H9 (cell line): ENCODE data around the gene C6orf62. TPM values are rescaled to one million over a fixed set of nuclear protein-coding genes. Genes with fewer than 3 reads are reported as not detected.
A peak's percentile ranks its signal among the peaks of the same experiment; 100 is the strongest.

Experiments
- DNase-seq: peaks from one replicate; pipeline ENCODE4 v3.0.0-alpha.2; 2017
- H2AFZ ChIP-seq: one replicate; pipeline ENCODE4 v1.6.1; 2013; ENCODE audit warnings: mild to moderate bottlenecking, low read length, control low read depth, moderate library complexity
- H2AK5ac ChIP-seq: 2 replicates; pipeline ENCODE4 v1.6.1; 2013; ENCODE audit warnings: low read length, control low read depth, mixed read lengths; ENCODE audit not compliant: insufficient read length
- H2BK120ac ChIP-seq: one replicate; pipeline ENCODE4 v1.6.1; 2013; ENCODE audit warnings: low read depth, mild to moderate bottlenecking, low read length, control low read depth, inconsistent platforms; ENCODE audit not compliant: poor library complexity, severe bottlenecking
- H2BK12ac ChIP-seq: 2 replicates; pipeline ENCODE4 v1.6.1; 2013; ENCODE audit warnings: low read length, control low read depth, mixed read lengths, low read depth; ENCODE audit not compliant: insufficient read length
- H2BK15ac ChIP-seq: 2 replicates; pipeline ENCODE4 v1.6.1; 2013; ENCODE audit warnings: low read depth, low read length, control low read depth
- H2BK20ac ChIP-seq: one replicate; pipeline ENCODE4 v1.6.1; 2013; ENCODE audit warnings: low read depth, mild to moderate bottlenecking, low read length, control low read depth, inconsistent platforms; ENCODE audit not compliant: poor library complexity, severe bottlenecking
- H2BK5ac ChIP-seq: 2 replicates; pipeline ENCODE4 v1.6.1; 2013; ENCODE audit warnings: low read length, control low read depth, mixed read lengths; ENCODE audit not compliant: insufficient read length
- H3K14ac ChIP-seq: 2 replicates; pipeline ENCODE4 v1.6.1; 2013; ENCODE audit warnings: low read length, control low read depth; ENCODE audit not compliant: insufficient read depth
- H3K18ac ChIP-seq: 2 replicates; pipeline ENCODE4 v1.6.1; 2013; ENCODE audit warnings: low read depth, mild to moderate bottlenecking, mixed read lengths, low read length, control low read depth; ENCODE audit not compliant: insufficient read length
- H3K23ac ChIP-seq: 2 replicates; pipeline ENCODE4 v1.6.1; 2013; ENCODE audit warnings: low read length, control low read depth, mixed read lengths, low read depth; ENCODE audit not compliant: insufficient read length
- H3K23me2 ChIP-seq: 2 replicates; pipeline ENCODE4 v1.6.1; 2013; ENCODE audit warnings: low read depth, mild to moderate bottlenecking, mixed read lengths, low read length, control low read depth; ENCODE audit not compliant: insufficient read length, poor library complexity, severe bottlenecking
- H3K27ac ChIP-seq: 2 replicates; pipeline ENCODE4 v1.5.1; 2013; ENCODE audit warnings: low read length, control low read depth, mixed read lengths, low read depth; ENCODE audit not compliant: insufficient read length
- H3K27me3 ChIP-seq: 2 replicates; pipeline ENCODE4 v1.6.1; 2013; ENCODE audit warnings: low read length, control low read depth, inconsistent platforms; ENCODE audit not compliant: insufficient read depth
- H3K4ac ChIP-seq: 2 replicates; pipeline ENCODE4 v1.6.1; 2013; ENCODE audit warnings: low read depth, mild to moderate bottlenecking, control low read depth, inconsistent platforms, low read length, moderate library complexity
- H3K4me1 ChIP-seq: 2 replicates; pipeline ENCODE4 v1.6.1; 2013; ENCODE audit warnings: low read length, control low read depth, inconsistent platforms; ENCODE audit not compliant: insufficient read depth
- H3K4me2 ChIP-seq: 2 replicates; pipeline ENCODE4 v1.6.1; 2013; ENCODE audit warnings: low read length, control low read depth, mixed read lengths; ENCODE audit not compliant: insufficient read length, insufficient read depth
- H3K56ac ChIP-seq: 2 replicates; pipeline ENCODE4 v1.6.1; 2013; ENCODE audit warnings: low read depth, mild to moderate bottlenecking, mixed read lengths, low read length, control low read depth; ENCODE audit not compliant: insufficient read length
- H3K79me1 ChIP-seq: 2 replicates; pipeline ENCODE4 v1.6.1; 2013; ENCODE audit warnings: low read depth, mild to moderate bottlenecking, moderate library complexity, low read length, control low read depth, inconsistent platforms; ENCODE audit not compliant: insufficient read depth, poor library complexity, severe bottlenecking
- H3K79me2 ChIP-seq: 2 replicates; pipeline ENCODE4 v1.6.1; 2013; ENCODE audit warnings: low read length, control low read depth, inconsistent platforms; ENCODE audit not compliant: insufficient read depth
- H3K9ac ChIP-seq: 2 replicates; pipeline ENCODE4 v1.6.1; 2013; ENCODE audit warnings: low read length, control low read depth, mixed read lengths; ENCODE audit not compliant: insufficient read length; ENCODE audit errors: extremely low read depth
- H3K9me3 ChIP-seq: one replicate; pipeline ENCODE4 v1.6.1; 2013; ENCODE audit warnings: low read depth, low read length, inconsistent platforms; ENCODE audit not compliant: control insufficient read depth
- H3T11ph ChIP-seq: one replicate; pipeline ENCODE4 v1.6.1; 2013; ENCODE audit warnings: mild to moderate bottlenecking, low read length, control low read depth, inconsistent platforms
- H4K20me1 ChIP-seq: one replicate; pipeline ENCODE4 v1.6.1; 2013; ENCODE audit not compliant: control insufficient read depth, insufficient read length, insufficient read depth
- H4K5ac ChIP-seq: 2 replicates; pipeline ENCODE4 v1.6.1; 2013; ENCODE audit warnings: low read depth, mild to moderate bottlenecking, mixed read lengths, low read length, control low read depth; ENCODE audit not compliant: insufficient read length
- H4K8ac ChIP-seq: replicated peaks from 2 replicates; pipeline ENCODE4 v1.6.1; 2013; ENCODE audit warnings: low read length, control low read depth, mixed read lengths, low read depth; ENCODE audit not compliant: insufficient read length
- H4K91ac ChIP-seq: 2 replicates; pipeline ENCODE4 v1.6.1; 2013; ENCODE audit warnings: low read depth, mild to moderate bottlenecking, moderate library complexity, mixed read lengths, low read length, control low read depth; ENCODE audit not compliant: insufficient read length
- H3K27ac Mint-ChIP-seq, 3 experiments: 2 replicates in 2 of 3; 3 replicates in 1 of 3; pipeline ENCODE4 v1.8.0; 2020 to 2021; ENCODE audit warnings: mixed read lengths in 3 of 3, mild to moderate bottlenecking in 1 of 3, moderate library complexity in 1 of 3
- H3K27me3 Mint-ChIP-seq: 2 replicates; pipeline ENCODE4 v1.8.0; 2021; ENCODE audit warnings: low read depth, mild to moderate bottlenecking, moderate library complexity, mixed read lengths
- H3K36me3 Mint-ChIP-seq, 3 experiments: 2 replicates in 2 of 3; 3 replicates in 1 of 3; pipeline ENCODE4 v1.8.0; 2020 to 2021; ENCODE audit warnings: low read depth in 3 of 3, mixed read lengths in 3 of 3; ENCODE audit not compliant: insufficient read depth in 1 of 3
- H3K4me1 Mint-ChIP-seq, 2 experiments: 2 replicates each; pipeline ENCODE4 v1.8.0; 2020; ENCODE audit warnings: mixed read lengths in 2 of 2
- H3K4me3 Mint-ChIP-seq, 2 experiments: 2 replicates in 1 of 2; 3 replicates in 1 of 2; pipeline ENCODE4 v1.8.0; 2020 to 2021; ENCODE audit warnings: mild to moderate bottlenecking in 2 of 2, mixed read lengths in 2 of 2, moderate library complexity in 1 of 2
- H3K9me3 Mint-ChIP-seq, 2 experiments: 2 replicates in 1 of 2; 3 replicates in 1 of 2; pipeline ENCODE4 v1.8.0; 2020; ENCODE audit warnings: mild to moderate bottlenecking in 2 of 2, mixed read lengths in 2 of 2, moderate library complexity in 1 of 2
- CTCF ChIP-seq: fragments of 200-600 bp; sonication (generic); conservative IDR thresholded peaks from 3 replicates; pipeline ENCODE4 v1.8.0; 2021; ENCODE audit warnings: antibody characterized with exemption, mild to moderate bottlenecking
- WGBS: extraction: QIAGEN DNeasy Blood & Tissue Kit; methylation state at CpG from one replicate; pipeline ENCODE4 v1.1.7; 2013; ENCODE audit warnings: missing lambda C conversion rate, low lambda C conversion rate, mixed read lengths; ENCODE audit not compliant: insufficient read length; ENCODE audit errors: extremely low coverage; 5-methylcytosine and 5-hydroxymethylcytosine counted together
- total RNA-seq: library from RNA; stranded (reverse); gene quantifications from 2 replicates; pipeline ENCODE4 v1.2.1, GENCODE V29; 2021

The C6orf62 gene
- total RNA-seq, 1 experiment from 2014 or later, result 125 TPM

- Histone ChIP-seq H3K18ac (no peak overlapping the region), H2BK20ac (no peak overlapping the region), H4K91ac (no peak overlapping the region), H3K27me3 (no peaks in the 10 kb centered on the region), H2BK5ac (no peak overlapping the region), H4K5ac (no peak overlapping the region), H3K9ac (no peak overlapping the region), H2BK12ac (no peak overlapping the region), H3K79me2 (peaks cover 19% of the 10 kb centered on the region), H3T11ph (no peak overlapping the region), H2BK15ac (no peak overlapping the region), H3K79me1 (no peaks in the 10 kb centered on the region), H3K4ac (no peak overlapping the region), H3K23me2 (peaks cover 13% of the 10 kb centered on the region), H4K8ac (no peak overlapping the region), H3K4me1 (no peaks in the 10 kb centered on the region), H3K56ac (no peak overlapping the region), H3K4me2 (no peak overlapping the region), H3K27ac (no peak overlapping the region), H3K14ac (no peak overlapping the region), H2AK5ac (no peak overlapping the region), H3K9me3 (no peaks in the 10 kb centered on the region), H4K20me1 (no peaks in the 10 kb centered on the region), H2BK120ac (no peak overlapping the region), H3K23ac (no peak overlapping the region), H2AFZ (no peak overlapping the region)
- DNase-seq, result no peak
- no peak for TF ChIP-seq CTCF
- WGBS, result no CpG with 5 or more reads among the region's 3 CpGs
- Mint-ChIP-seq H3K4me3 (peak overlapping the region in 1 of 2 experiments; percentile 35; a peak in 1 of 5 replicates), H3K36me3 (peaks cover 12 to 14% (median 12%) of the 10 kb centered on the region in 3 experiments), H3K9me3 (no peaks in the 10 kb centered on the region), H3K27ac (no peak overlapping the region), H3K4me1 (peaks cover 12 to 13% of the 10 kb centered on the region in 2 experiments), H3K27me3 (no peaks in the 10 kb centered on the region)
Measured at GRCh38 chr6:24723270-24723669, 4.3 kb upstream of the C6orf62 start.
